NCI-H226 (cell line): Measurements from ENCODE around the gene CDH12.
"Not testable (repeated sequence)": the region's sequence is repeated elsewhere in the genome, so short reads cannot be mapped to it uniquely, and the experiment has no call there.

ENCODE experiments used
- DNase-seq: peaks from one replicate; pipeline ENCODE4 v3.0.0-alpha.2; 2015

CDH12 gene

GRCh38 chr5:22108545-22108944 lies 744.6 kb downstream of the CDH12 start:
- DNase-seq: no peak

- DNase-seq: no peak
Observed at GRCh38 chr5:22102823-22103359, 750.3 kb downstream of the CDH12 start.

- DNase-seq: no peak
Observed at GRCh38 chr5:22088517-22088916, 764.6 kb downstream of the CDH12 start.

GRCh38 chr5:22079566-22079965 lies 773.6 kb downstream of the CDH12 start:
- DNase-seq: no peak

GRCh38 chr5:22079002-22079401 lies 774.1 kb downstream of the CDH12 start:
- no peak for DNase-seq

- no peak for DNase-seq
Observed at GRCh38 chr5:22076586-22076985, 776.6 kb downstream of the CDH12 start.

- DNase-seq: no peak
Observed at GRCh38 chr5:22070186-22070728, 782.9 kb downstream of the CDH12 start.

- no peak for DNase-seq
Observed at GRCh38 chr5:22063717-22064116, 789.4 kb downstream of the CDH12 start.

- DNase-seq: no peak
Observed at GRCh38 chr5:22058620-22059019, 794.5 kb downstream of the CDH12 start.

GRCh38 chr5:22057012-22057411 lies 796.1 kb downstream of the CDH12 start:
- DNase-seq: no peak

GRCh38 chr5:22056601-22057000 lies 796.5 kb downstream of the CDH12 start:
- DNase-seq: no peak

GRCh38 chr5:22053195-22053594 lies 799.9 kb downstream of the CDH12 start:
- DNase-seq: no peak

- DNase-seq: no peak
Observed at GRCh38 chr5:22051881-22052280, 801.3 kb downstream of the CDH12 start.

- no peak for DNase-seq
Observed at GRCh38 chr5:22050931-22051330, 802.2 kb downstream of the CDH12 start.

GRCh38 chr5:22044229-22044628 lies 808.9 kb downstream of the CDH12 start:
- DNase-seq: no peak

- DNase-seq: no peak
Observed at GRCh38 chr5:22036061-22036460, 817.1 kb downstream of the CDH12 start.

- no peak for DNase-seq
Observed at GRCh38 chr5:22033066-22033465, 820.1 kb downstream of the CDH12 start.

GRCh38 chr5:22023784-22024183 lies 829.4 kb downstream of the CDH12 start:
- no peak for DNase-seq

GRCh38 chr5:22012893-22013292 lies 840.3 kb downstream of the CDH12 start:
- DNase-seq: not testable (repeated sequence)

GRCh38 chr5:22010808-22011207 lies 842.3 kb downstream of the CDH12 start:
- not testable (repeated sequence) for DNase-seq

- not testable (repeated sequence) for DNase-seq
Observed at GRCh38 chr5:22001097-22001496, 852.0 kb downstream of the CDH12 start.

GRCh38 chr5:21985799-21986198 lies 867.3 kb downstream of the CDH12 start:
- not testable (repeated sequence) for DNase-seq

- DNase-seq: not testable (repeated sequence)
Observed at GRCh38 chr5:21951571-21951970, 901.6 kb downstream of the CDH12 start.

- DNase-seq: no peak
Observed at GRCh38 chr5:21931116-21931515, 922.0 kb downstream of the CDH12 start.

GRCh38 chr5:21919414-21920022 lies 933.6 kb downstream of the CDH12 start:
- DNase-seq: peak; percentile 33
